GM23338 (cell line): ENCODE data around the gene SKIC2. TPM values are rescaled to one million over a fixed set of nuclear protein-coding genes. Genes with fewer than 3 reads are reported as not detected.
"Not testable (repeated sequence)": the region's sequence is repeated elsewhere in the genome, so short reads cannot be mapped to it uniquely, and the experiment has no call there.

Experiments used
- ATAC-seq: fragments of 200-7000 bp; cut with Tn5 transposase; 3 replicates; pipeline ENCODE4 v1.9.1; 2020
- DNase-seq: peaks from one replicate; pipeline ENCODE4 v3.0.0-alpha.2; 2015; ENCODE audit warnings: low spot score
- H2AFZ ChIP-seq: fragments of 200-600 bp; sonication (generic); 2 replicates; pipeline ENCODE4 v1.8.0; 2016; ENCODE audit warnings: antibody characterized with exemption, mild to moderate bottlenecking, moderate library complexity
- H3F3A ChIP-seq: fragments of 200-600 bp; sonication (generic); replicated peaks from 2 replicates; pipeline ENCODE4 v1.8.0; 2017; ENCODE audit warnings: antibody characterized with exemption, mixed run types, low read depth
- H3K27ac ChIP-seq: fragments of 200-600 bp; sonication (generic); 2 replicates; pipeline ENCODE4 v1.6.1; 2016; ENCODE audit warnings: low read depth
- H3K27me3 ChIP-seq: fragments of 200-600 bp; sonication (generic); 2 replicates; pipeline ENCODE4 v1.8.0; 2016; ENCODE audit warnings: mild to moderate bottlenecking, mixed run types, moderate library complexity; ENCODE audit not compliant: insufficient read depth
- H3K36me3 ChIP-seq: fragments of 200-600 bp; sonication (generic); 2 replicates; pipeline ENCODE4 v1.8.0; 2016; ENCODE audit warnings: mild to moderate bottlenecking; ENCODE audit not compliant: insufficient read depth
- H3K4me1 ChIP-seq: fragments of 200-600 bp; sonication (generic); 2 replicates; pipeline ENCODE4 v1.8.0; 2016; ENCODE audit warnings: mild to moderate bottlenecking, moderate library complexity; ENCODE audit not compliant: insufficient read depth
- H3K4me2 ChIP-seq: fragments of 200-600 bp; sonication (generic); 2 replicates; pipeline ENCODE4 v1.7.1; 2017; ENCODE audit warnings: mixed run types
- H3K4me3 ChIP-seq: fragments of 200-600 bp; sonication (generic); 2 replicates; pipeline ENCODE4 v1.6.1; 2016; ENCODE audit warnings: mixed run types
- H3K79me2 ChIP-seq: fragments of 200-600 bp; sonication (generic); replicated peaks from 2 replicates; pipeline ENCODE4 v1.8.0; 2017; ENCODE audit warnings: mild to moderate bottlenecking; ENCODE audit not compliant: insufficient read depth
- H3K9me2 ChIP-seq: fragments of 200-600 bp; sonication (generic); 2 replicates; pipeline ENCODE4 v1.8.0; 2017; ENCODE audit not compliant: insufficient read depth
- H4K20me1 ChIP-seq: fragments of 200-600 bp; sonication (generic); replicated peaks from 2 replicates; pipeline ENCODE4 v1.8.0; 2017; ENCODE audit warnings: mild to moderate bottlenecking; ENCODE audit not compliant: insufficient read depth
- H3K27ac Mint-ChIP-seq: 2 replicates; pipeline ENCODE4 v1.8.0; 2020; ENCODE audit warnings: inconsistent platforms, mild to moderate bottlenecking, moderate library complexity, mixed read lengths
- H3K27me3 Mint-ChIP-seq: 3 replicates; pipeline ENCODE4 v1.8.0; 2022; ENCODE audit warnings: low read depth, mild to moderate bottlenecking, moderate library complexity, mixed read lengths, inconsistent platforms; ENCODE audit not compliant: insufficient read depth, poor library complexity
- H3K36me3 Mint-ChIP-seq: 3 replicates; pipeline ENCODE4 v1.8.0; 2021; ENCODE audit warnings: low read depth, mild to moderate bottlenecking, inconsistent platforms, moderate library complexity, mixed read lengths
- H3K4me1 Mint-ChIP-seq: 3 replicates; pipeline ENCODE4 v1.8.0; 2020; ENCODE audit warnings: mild to moderate bottlenecking, inconsistent platforms, mixed read lengths
- H3K4me3 Mint-ChIP-seq: 3 replicates; pipeline ENCODE4 v1.8.0; 2021; ENCODE audit warnings: moderate library complexity, mild to moderate bottlenecking, inconsistent platforms, mixed read lengths
- H3K9me3 Mint-ChIP-seq: 3 replicates; pipeline ENCODE4 v1.8.0; 2020; ENCODE audit warnings: moderate library complexity, mild to moderate bottlenecking, inconsistent platforms, mixed read lengths
- polyA plus RNA-seq: library from polyadenylated mRNA; unstranded; fragments of >200 nt; fragmentation: Nextera tagmentation; extraction: Ambion mirVana; gene quantifications from 2 replicates; pipeline ENCODE4 v1.2.1, GENCODE V29; 2016
- total RNA-seq: library from RNA; depleted of rRNA; stranded (reverse); fragments of >200 nt; shearing (Covaris generic); gene quantifications from 2 replicates; pipeline ENCODE4 v1.2.3, GENCODE V29; 2014

Gene SKIC2
- total and polyA plus RNA-seq, 2 experiments from 2014 or later: 21.6 to 47.2 TPM

DNA sequence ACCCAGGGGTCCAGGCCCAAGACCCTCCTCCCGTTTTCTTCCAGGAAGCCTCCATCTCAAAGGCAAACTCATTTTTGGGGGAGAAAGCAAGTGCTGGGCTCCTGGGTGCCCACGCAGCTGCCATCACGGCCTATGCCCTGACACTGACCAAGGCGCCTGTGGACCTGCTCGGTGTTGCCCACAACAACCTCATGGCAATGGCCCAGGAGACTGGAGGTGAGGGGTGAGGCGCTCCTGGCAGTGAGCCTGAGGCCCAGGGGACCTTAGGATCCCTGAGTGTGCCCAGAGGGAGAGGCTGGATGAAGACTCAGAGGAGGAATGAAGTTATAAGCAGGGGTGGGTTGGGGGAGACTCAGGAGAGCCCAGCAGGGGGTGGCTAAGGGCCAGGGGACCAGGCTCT is 37.4 kb downstream of the SKIC2 start:
- H3K4me3 Mint-ChIP-seq, H3K27me3 ChIP-seq, H3K9me3 Mint-ChIP-seq, H3K27ac Mint-ChIP-seq, H3K4me1 Mint-ChIP-seq, ATAC-seq, H3K4me3 ChIP-seq, H3F3A ChIP-seq, DNase-seq, H3K36me3 ChIP-seq, H3K27ac ChIP-seq, H3K36me3 Mint-ChIP-seq, H3K4me2 ChIP-seq, H3K27me3 Mint-ChIP-seq, H2AFZ ChIP-seq, H3K4me1 ChIP-seq, H3K9me2 ChIP-seq, H3K79me2 ChIP-seq, H4K20me1 ChIP-seq: not testable (repeated sequence)

DNA sequence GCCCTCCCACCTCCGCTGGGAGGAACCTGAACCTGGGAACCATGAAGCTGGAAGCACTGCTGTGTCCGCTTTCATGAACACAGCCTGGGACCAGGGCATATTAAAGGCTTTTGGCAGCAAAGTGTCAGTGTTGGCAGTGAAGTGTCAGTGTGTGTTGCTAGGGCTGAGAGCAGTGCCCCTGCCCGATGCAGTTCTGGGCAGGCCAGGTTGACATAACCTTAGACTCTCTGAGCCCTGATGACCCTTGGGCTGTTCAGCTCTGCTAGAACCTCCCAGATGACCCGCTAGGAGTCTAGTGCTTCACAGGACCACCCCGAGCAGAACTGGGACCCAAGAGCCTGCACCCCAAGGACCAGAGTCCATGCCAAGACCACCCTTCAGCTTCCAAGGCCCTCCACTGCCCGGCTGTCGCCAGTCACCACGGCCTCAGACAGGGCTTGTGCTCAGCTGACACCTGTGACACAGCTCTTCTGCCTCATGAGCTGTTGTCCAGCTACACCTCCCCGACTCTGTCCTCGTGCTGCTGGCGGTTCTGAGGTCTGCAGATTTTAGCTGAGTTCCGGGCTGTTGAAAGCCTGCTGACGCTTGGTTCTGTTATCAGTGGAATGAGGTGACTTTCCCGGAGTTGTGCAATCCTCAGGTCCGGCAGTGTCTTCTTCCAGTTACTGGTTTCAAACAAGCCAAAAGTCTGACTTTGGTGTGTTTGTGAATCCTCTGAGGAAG is 43.7 kb downstream of the SKIC2 start:
- H3K27ac Mint-ChIP-seq, ATAC-seq, H3K4me1 Mint-ChIP-seq, H3K9me3 Mint-ChIP-seq, H3K4me1 ChIP-seq, H2AFZ ChIP-seq, H3K4me3 ChIP-seq, H3K9me2 ChIP-seq, H3K36me3 Mint-ChIP-seq, DNase-seq, H3F3A ChIP-seq, H3K4me3 Mint-ChIP-seq, H3K4me2 ChIP-seq, H3K36me3 ChIP-seq, H3K27me3 Mint-ChIP-seq, H3K27ac ChIP-seq, H4K20me1 ChIP-seq, H3K79me2 ChIP-seq, H3K27me3 ChIP-seq: not testable (repeated sequence)

GRCh38 chr6:32003301-32003700 is 44.3 kb downstream of the SKIC2 start:
- not testable (repeated sequence) for DNase-seq, H3K4me3 ChIP-seq, ATAC-seq, H4K20me1 ChIP-seq, H3K4me1 Mint-ChIP-seq, H3K9me2 ChIP-seq, H3K27ac Mint-ChIP-seq, H3K36me3 Mint-ChIP-seq, H3K4me3 Mint-ChIP-seq, H3K4me1 ChIP-seq, H2AFZ ChIP-seq, H3K27ac ChIP-seq, H3K36me3 ChIP-seq, H3K79me2 ChIP-seq, H3K4me2 ChIP-seq, H3K9me3 Mint-ChIP-seq, H3F3A ChIP-seq, H3K27me3 Mint-ChIP-seq, H3K27me3 ChIP-seq

DNA sequence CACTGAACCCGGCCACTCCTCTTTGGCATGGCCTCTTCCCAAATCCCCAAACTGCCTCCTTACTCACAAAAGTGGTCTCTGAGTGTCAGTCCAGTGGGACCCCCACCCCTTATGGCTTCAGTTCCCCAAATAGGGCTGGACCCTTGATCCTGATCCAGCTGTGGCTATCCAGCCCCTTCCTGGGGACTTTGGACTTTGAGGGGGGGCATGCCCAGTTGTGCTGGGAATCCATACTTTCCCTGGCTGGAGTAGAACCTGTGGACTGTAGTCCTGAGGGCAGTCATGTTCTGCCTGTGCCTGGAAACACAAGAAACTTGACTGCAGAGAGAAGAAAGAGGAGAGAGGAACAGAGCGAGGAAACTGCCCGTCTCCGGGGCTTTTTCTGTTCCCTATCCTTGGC is 45.4 kb downstream of the SKIC2 start:
- not testable (repeated sequence) for H4K20me1 ChIP-seq, H3K9me2 ChIP-seq, H3K36me3 Mint-ChIP-seq, H3K4me1 ChIP-seq, H3K4me2 ChIP-seq, H3K4me1 Mint-ChIP-seq, H3K4me3 ChIP-seq, H3K27ac ChIP-seq, H2AFZ ChIP-seq, ATAC-seq, H3K27ac Mint-ChIP-seq, H3K4me3 Mint-ChIP-seq, H3F3A ChIP-seq, H3K79me2 ChIP-seq, H3K27me3 Mint-ChIP-seq, DNase-seq, H3K27me3 ChIP-seq, H3K36me3 ChIP-seq, H3K9me3 Mint-ChIP-seq

- not testable (repeated sequence) for H3K9me3 Mint-ChIP-seq, H3K27ac Mint-ChIP-seq, H4K20me1 ChIP-seq
These were observed 46.0 kb downstream of the SKIC2 start for GRCh38 chr6:32004864-32005537.

DNA sequence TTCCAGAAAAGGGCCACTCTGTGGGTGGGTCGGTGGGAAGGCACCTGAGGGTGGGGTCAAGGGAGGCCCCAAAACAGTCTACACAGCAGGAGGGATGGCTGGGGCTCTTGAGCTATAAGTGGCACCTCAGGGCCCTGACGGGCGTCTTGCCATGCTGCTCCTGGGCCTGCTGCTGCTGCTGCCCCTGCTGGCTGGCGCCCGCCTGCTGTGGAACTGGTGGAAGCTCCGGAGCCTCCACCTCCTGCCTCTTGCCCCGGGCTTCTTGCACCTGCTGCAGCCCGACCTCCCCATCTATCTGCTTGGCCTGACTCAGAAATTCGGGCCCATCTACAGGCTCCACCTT is 46.5 kb downstream of the SKIC2 start:
- not testable (repeated sequence) for H3K9me2 ChIP-seq, H2AFZ ChIP-seq, DNase-seq, H3K27me3 Mint-ChIP-seq, H3K4me3 Mint-ChIP-seq, H3K9me3 Mint-ChIP-seq, ATAC-seq, H3K27me3 ChIP-seq, H3F3A ChIP-seq, H3K36me3 Mint-ChIP-seq, H4K20me1 ChIP-seq, H3K4me1 ChIP-seq, H3K4me2 ChIP-seq, H3K36me3 ChIP-seq, H3K4me3 ChIP-seq, H3K27ac Mint-ChIP-seq, H3K79me2 ChIP-seq, H3K4me1 Mint-ChIP-seq, H3K27ac ChIP-seq

More at GRCh38 chr6:32004864-32005537, 46.0 kb downstream of the SKIC2 start:
- H3K4me2 ChIP-seq, ATAC-seq, H3K4me3 Mint-ChIP-seq, H3K27ac ChIP-seq, DNase-seq, H2AFZ ChIP-seq, H3K4me3 ChIP-seq, H3K27me3 Mint-ChIP-seq, H3F3A ChIP-seq, H3K4me1 Mint-ChIP-seq, H3K36me3 Mint-ChIP-seq, H3K9me2 ChIP-seq, H3K79me2 ChIP-seq, H3K36me3 ChIP-seq, H3K27me3 ChIP-seq, H3K4me1 ChIP-seq: not testable (repeated sequence)
